ENCODE data around the gene LRP8.
"Not testable (repeated sequence)": the region's sequence is repeated elsewhere in the genome, so short reads cannot be mapped to it uniquely, and the experiment has no call there.

The LRP8 gene

DNA sequence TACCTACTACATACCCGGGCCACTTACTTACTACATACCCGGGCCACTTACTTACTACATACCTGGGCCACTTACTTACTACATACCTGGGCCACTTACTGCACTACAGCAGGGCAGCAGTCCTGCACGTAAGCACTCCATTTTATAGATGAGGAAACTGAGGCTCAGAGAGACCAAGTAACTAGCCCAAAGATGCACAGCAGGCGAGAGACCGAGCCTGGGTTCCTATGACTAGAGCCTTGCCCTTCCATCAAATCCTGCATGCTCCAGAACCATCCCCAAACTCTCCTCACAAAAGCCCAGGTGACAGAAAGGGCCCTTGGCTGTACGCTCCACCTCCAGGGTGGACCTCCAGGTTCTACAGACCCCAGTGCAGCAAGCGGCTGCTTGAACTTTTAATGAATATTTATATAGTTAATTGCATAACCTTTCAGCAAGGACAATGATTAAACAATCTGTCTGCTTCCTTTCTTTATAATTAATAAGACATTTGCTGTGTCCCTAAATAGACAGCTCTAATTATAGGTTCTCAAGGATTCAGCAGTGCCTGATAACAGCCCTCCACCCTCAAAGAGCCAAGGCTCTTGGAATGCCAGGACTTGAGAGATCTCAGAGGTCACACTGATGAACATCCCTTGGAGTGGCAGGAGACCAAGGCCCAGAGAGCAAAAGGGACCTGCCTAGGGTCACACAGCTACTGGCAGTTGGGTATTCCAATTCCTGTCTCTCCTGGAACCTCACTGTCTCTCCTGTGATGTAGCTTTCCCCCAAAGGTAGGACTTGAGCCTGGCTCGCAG lies 43.4 kb downstream of the LRP8 start:
- DNase-seq (ENCODE audit: low read depth, low spot score) = no peak

DNA sequence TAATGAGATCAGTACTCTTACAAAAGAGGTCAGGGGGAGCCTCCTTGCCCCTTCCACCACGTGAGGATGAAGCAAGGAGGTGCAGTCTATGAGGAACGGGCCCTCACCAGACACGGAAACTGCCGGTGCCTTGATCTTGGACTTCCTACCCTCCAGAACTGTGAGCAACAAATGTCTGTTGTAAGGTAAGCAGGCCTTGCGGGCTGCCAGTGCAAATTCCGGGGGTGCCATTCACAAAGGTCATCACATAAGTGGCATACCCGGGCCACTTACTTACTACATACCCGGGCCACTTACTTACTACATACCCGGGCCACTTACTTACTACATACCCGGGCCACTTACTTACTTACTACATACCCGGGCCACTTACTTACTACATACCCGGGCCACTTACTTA lies 44.7 kb downstream of the LRP8 start:
- not testable (repeated sequence) for DNase-seq (ENCODE audit: low read depth, low spot score)

DNA sequence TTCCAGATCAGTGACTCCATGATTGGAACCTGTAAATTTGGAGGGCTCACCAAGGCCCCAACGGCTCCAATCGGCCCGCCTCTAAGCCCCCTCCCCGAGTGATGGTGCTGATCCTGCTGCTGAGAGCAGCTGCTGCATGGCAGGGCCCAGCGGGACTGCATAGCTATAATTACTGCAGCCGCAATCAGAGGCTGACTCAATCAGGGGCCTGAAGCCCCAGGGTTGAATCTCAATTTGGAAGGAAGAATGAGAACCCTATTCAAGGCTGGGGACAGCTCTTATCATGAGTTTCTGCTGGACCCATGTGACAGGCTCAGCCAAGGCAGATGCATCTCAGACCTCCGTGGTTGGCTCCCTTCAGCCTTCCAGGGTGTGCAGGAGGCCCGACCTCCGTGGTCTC lies 46.7 kb downstream of the LRP8 start:
- no peak for DNase-seq (ENCODE audit: low read depth, low spot score)

DNA sequence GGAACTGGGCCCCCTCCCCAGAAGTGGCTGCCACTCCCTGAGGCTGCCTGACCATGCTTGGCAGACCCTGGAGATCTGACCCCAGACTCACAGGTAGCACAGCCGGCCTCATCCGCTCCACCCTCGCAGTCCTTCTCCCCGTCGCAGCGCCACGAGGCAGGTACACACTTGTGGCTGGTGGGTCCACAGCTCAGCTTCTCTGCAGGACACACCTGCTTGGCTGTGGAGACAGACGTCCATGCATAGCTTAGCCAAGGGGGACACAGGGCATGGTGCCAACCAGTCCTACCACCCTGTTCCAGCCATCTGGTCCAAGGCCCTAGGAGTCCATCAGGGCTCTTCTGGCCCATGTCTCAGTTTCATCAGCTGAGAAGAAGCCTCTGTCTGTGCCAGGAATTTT lies 47.4 kb downstream of the LRP8 start:
- DNase-seq (ENCODE audit: low read depth, low spot score) = no peak

DNA sequence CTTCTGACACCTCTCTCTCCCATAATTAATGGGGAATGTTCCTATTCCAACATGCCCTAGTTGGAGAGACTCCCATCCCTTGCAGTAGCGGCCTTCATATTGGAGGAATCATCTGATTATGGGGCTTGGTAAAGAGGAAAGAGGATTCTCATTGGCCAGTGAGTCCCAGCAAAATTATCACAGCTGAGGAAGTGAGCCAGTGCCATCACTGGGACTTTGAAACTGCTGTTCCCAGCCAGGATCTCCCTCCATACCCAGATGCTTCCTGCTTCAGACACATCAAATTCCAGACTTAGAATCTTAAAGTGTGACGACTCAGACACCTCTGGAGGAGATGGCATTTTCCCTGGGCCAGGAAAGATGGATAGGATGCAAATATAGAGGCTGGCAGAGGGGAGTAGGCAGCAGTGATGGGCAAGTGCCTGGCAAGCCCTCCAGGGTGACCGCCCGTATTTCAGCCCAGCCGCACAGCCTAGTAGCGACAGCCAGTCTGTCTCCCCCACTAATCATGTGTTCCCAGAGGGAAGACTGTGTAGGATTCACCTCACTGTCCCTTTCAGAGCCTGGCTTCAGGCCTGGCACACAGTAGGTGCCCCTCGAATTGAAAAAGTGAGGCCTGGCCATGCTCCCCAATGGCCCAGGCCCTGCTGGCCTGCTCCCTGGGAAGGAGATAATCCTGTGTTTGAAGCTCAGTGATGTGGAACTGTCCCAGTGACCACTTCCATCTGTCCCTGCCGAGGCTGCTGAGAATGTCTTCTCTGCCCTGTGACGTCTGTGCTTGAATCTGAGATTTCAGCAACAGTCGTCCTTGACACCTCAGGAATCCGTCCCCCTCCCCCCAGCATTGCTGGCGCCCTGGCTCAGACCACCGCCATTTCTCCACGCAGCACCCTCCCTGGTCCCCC lies 48.3 kb downstream of the LRP8 start:
- DNase-seq (ENCODE audit: low read depth, low spot score) = no peak

DNA sequence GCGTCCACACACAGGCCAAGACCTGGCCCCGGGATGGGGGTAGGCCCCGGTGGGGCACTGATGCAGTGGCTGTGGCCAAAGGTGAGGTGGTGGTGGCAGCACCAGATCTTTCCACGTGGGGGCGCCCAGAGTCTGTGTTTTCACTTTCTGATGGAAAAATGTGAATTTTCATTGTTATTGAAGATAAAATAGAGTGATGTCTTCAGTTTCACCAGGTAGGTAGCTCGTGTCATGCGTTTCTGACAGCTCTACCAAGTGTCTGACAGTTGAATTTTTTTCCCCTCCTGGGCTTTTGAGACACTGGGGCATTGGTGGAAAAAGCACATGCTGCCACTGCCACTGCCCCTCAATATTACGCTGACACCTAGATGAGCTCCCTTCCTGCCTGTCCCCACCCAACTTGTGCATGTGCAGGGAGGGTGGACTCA lies 49.6 kb downstream of the LRP8 start:
- DNase-seq (ENCODE audit: low read depth, low spot score) = no peak

DNA sequence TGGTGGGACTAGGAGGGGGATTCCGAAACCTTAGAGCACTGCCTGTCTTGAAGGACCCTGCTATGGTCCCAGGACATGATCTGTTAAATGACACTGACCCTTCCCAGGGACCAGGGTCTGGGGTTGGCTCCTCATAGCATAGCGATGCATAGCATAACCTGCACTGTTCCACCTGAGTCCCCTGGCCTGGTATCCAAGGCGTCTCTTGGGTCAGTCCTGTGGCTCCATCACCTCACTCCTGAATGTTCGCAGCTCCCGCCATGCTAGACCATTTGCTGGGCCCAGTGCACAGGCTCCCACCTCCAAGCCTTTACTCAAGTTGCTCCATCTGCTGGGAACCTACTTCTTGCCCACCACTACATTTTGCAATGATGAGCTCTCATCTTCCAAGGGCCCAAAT lies 50.5 kb downstream of the LRP8 start:
- no peak for DNase-seq (ENCODE audit: low read depth, low spot score)

DNA sequence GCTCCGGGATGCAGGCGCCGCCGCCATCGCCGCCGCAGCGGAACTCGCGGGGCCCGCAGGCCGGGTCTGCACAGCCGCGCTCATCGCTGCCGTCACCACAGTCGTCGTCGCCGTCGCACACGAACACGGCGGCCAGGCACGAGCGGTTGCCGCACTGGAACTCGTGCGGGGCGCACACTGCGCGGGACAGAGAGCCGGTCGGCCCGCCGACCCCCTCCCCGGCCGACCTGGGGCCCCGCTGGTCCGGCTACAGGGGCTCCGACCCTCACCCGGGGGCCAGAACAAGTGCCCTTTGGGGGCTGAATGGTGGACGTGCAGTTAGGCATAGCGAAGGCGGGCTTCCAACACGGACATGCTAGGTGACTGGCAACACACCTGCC lies 51.0 kb downstream of the LRP8 start:
- DNase-seq (ENCODE audit: low read depth, low spot score) = no peak

DNA sequence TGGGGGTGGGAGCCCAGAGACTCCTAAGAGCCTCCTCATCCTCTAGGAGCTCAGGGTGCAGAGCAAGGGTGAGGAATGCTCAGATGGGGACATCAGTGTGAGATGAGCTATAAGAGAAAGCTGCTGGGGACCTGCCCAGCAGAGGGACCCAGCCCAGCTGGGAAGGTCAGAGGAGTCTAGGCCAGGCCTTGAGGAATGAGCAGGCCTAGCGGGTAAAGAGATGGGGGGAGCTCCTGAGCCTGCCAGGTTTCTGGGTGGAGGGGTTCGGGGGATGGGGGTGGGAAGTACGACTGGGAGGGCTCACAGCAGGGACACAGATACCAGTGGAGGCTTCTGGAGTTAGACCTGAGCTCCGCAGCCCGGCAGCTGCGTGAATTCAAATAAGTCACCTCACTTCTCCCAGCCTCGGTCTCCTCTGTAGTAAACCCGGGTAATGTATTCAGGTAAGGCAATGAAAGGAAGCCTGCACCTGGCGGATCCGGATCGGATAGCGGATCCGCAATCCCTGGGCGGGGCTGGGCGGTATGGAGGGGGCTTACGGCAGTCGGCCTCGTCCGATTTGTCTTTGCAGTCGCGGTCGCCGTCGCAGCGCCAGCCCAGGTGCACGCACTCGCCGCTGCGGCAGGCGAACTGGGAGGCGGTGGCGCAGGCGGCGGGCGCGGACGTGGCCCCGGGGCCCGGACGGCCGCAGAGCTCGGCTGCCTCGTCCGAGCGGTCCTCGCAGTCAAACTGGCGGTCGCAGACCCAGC lies 51.5 kb downstream of the LRP8 start:
- DNase-seq (ENCODE audit: low read depth, low spot score) = no peak

DNA sequence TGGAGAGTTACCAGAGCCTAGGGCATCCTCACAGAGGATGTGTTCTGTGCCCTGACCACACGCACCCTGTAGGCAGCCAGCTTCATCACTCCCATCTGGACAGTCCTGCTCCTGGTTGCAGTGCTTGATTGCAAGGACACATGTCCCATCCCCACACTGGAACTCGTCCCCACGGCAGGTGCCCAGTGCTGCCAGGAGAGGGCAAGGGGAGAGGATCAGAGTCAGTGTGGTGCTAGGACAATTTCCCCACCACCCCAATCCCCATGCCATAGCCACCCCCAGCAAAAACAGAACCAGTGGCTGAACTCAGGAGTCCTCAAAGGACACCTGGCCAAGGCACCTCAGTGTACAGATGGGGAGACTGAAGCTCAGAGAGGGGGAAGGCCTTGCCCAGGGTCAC lies 52.3 kb downstream of the LRP8 start:
- DNase-seq (ENCODE audit: low read depth, low spot score) = no peak

DNA sequence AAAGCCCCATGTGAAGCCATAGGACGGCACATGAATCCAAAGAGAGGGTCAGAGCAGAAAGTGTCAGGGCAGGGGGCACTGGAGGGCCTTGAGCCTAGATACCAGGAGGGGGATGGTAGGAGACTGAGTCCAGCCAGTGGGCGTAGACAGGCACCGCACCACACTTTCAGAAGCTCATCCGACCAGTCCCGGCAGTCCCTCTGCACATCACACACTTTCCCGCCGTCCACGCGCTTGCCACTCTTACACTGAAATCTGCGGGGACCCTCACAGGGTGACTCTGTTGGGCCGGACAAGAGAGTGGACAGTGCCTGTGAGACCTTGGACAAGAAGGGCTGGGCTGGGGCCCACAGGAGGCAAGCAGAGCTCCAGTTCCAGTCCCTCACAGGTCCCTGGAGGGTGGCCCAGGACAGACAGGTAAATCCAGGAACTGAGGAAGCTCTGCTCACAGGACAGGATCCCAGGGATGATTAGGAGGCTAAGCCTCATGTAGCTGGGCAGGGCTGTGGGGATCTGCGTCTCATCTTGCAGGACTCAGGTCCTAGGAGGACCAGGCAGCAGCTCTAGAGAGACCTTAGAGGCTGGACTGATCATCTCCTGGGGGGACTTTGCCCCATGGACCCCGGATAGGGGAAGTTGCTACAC lies 53.2 kb downstream of the LRP8 start:
- DNase-seq (ENCODE audit: low read depth, low spot score) = no peak

DNA sequence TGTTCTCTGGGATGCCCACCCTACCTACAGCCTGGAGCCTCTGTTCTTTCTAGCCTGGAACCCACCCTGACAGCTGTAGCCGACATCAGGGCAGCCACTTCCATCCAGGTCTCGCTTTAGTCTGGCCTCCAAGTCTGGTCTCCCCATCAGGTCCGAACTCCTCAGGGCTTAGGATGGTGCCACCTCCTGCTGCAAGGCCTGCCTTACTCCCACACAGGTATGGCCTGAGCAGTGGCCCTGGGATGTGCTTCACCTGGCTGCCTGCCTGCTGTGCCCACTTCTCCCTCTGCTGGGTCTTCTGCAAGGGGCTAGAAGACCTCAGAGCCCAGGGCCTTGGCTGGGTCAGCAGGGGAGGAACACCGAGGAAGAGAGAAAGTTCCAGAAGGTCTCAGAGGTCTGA lies 53.8 kb downstream of the LRP8 start:
- DNase-seq (ENCODE audit: low read depth, low spot score) = no peak

DNA sequence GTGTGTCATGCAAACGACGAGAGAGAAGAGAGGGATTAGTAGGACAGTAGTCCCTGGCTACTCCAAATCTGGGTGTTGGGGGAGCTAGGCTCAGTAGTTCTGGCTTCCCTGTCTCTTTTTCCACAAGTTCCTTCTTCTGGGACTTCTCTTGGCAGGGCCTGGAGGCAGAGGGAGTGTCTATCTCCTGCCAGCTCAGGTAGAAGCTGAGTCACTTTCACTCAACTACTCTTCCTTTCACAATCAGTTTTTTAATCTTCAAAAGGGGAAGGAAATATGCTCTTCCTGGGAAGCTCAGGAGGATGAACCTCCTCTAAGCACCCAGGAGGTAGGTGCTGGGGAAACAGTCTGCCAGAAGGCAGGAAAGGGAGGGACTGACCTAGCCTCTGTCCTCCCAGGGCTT lies 54.3 kb downstream of the LRP8 start:
- DNase-seq (ENCODE audit: low read depth, low spot score) = no peak

DNA sequence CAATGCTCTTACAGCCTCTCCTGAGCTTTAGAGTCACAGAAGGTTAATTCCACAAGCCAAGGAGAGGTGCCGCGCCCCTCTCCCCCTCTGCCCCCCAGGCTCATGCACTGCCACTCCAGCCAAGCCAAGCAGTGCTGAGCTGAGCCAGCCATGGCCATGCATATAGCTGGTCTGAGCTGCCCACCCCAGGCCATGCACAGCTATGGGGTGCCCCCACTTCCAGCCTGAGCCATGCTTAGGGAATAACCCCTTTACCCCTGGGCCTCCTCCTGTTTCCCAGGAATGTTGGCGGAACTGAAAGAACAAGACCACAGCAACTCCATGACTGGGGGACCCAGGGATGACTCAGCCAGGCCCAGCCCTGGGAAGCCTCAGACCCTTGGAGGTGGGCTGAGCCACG lies 55.5 kb downstream of the LRP8 start:
- no peak for DNase-seq (ENCODE audit: low read depth, low spot score)

DNA sequence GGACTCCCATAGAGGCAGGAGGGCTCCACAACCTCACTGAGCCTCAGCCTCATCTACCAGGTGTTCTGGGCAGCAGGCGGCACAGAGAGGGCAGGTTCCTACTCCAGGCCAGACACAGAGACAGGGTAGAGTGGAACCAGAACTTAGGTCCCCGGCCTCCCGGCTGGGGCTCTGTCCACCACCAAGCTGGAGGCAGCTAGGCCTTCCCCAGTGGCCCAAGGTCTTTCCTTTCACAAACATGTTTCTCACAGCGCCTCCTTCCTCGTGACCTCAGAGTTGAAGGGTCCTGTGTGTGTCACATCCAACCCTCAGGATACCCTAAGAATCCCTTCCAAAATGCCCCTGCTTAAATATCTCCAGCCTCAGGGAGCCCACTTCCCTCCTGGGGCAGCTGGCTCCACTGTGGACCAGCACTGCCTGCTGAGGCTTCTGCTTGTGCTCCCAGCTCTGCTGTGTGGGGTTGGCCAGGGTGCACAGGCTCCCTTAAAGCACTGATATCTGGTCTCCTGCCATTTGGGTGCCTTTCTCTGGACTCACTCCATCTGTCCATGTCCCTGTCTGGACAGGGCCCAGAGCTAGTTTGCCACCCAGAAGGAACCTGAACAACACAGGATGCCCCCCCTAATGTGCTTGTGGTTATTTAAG lies 56.3 kb downstream of the LRP8 start:
- no peak for DNase-seq (ENCODE audit: low read depth, low spot score)

DNA sequence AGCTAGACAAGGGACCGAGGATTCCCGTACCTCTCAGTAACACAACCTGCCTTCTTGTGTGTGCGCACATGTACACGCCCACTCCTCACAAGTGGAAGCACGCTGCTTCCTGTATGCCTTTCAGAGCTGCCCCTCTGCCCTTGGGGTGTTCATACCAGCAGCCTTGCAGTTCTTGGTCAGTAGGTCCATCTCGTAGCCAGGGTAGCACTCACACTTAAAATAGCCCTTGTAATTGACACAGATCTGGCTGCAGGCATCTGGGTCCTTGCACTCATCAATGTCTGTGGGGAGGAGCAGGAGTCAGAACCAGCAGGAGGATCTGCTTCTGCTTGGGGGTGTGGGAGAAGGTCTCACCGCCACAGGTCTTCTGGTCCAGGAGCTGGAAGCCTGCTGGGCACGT lies 57.0 kb downstream of the LRP8 start:
- DNase-seq (ENCODE audit: low read depth, low spot score) = no peak

DNA sequence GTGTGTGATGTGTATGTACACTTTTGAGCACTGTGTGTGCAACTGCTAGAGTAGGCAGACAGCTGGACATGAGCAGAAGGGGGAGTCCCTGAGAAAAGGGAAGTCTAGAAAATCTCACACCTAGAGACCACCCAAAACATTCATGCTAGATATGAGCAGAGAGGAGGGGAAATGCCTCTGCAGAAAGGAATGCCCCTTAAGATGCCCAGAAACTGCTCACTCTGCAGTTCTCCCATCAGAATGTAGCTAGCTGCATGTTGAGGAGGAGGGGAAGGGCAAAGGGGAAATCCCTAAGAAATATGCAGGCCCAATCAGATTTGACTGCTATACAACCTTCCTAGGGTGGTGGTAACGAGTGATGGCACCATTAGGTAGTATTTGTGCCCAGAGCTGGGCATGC lies 57.8 kb downstream of the LRP8 start:
- no peak for DNase-seq (ENCODE audit: low read depth, low spot score)

DNA sequence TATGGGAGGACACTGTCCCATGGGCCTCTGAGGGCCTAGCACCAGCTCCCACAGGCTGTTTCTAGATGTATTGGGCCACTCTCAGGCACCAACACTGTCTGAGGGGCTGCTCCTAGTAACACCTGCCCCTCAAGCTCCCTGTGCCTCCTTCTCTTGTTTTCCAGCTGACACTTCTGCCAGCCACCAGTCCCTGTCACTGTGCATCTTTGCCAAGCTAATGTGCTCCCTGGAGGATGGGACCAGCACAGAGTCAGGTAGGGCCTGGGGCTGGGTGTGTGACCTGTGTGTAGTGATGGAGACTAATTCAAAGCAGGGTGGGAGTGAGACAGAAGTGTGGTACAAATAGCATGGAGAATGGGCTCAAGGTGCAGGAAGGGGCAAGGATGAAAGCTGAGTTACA lies 60.1 kb downstream of the LRP8 start:
- no peak for DNase-seq (ENCODE audit: low read depth, low spot score)

DNA sequence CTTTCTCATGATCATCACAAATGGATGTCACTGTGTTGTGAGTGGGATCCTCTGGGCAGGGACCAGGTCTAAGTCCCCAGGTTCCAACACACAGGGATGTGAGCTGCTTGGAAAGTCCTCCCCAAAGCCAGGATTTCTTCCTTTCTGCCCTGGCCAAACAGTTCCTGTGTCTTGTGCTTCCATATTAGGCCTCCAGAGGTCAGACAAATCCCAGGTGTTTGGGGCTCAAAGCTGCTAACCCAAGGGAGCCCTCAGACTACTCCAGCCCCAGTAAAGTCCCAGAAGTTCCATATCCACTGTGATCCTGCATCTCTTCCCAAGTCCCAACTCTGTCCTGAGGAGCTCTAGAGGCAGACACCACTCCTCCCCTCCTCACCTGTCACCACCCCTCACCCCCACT lies 61.8 kb downstream of the LRP8 start:
- no peak for DNase-seq (ENCODE audit: low read depth, low spot score)

DNA sequence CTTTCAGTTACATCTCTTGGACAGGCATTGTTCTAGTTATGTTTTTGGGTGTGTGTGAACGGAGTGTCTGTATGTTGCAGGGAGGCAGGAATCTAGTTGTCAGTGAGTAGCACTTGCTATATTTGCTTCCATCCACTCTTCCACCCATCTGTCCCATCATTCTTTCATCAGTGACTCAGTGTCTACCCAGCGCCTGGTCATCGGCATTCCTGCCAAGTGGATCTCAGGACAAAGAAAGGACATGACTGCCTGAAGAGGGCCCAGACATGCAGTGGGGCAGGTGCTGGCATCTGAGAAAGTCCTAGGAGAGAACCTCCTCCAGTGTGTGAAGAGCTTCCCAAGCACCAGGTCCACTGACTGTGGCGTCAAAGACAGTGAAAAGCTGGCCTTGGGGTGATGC lies 62.3 kb downstream of the LRP8 start:
- no peak for DNase-seq (ENCODE audit: low read depth, low spot score)

DNA sequence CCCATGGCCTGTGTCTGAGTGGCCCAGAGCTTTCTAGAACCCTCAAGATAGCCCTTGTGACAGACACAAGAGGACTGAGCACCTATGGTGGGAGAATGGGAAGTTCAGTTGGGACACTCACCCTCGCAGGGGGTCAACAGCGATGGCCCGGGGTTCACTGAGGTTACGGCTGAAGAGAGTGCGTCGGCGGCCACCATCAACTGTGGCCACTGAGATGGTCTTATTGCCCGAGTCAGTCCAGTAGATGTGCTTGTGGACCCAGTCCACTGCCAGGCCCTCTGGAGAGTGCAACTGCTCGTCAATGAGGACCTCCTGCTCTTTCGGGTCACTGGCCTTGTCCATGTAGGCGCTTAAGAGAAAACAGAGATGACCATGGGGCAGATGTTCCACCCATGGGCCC lies 63.8 kb downstream of the LRP8 start:
- DNase-seq (ENCODE audit: low read depth, low spot score) = no peak

All from iPS DF 19.7 (cell line).